GM12878 (cell line): ENCODE data around the gene CHAT. TPM values are rescaled to one million over a fixed set of nuclear protein-coding genes. Genes with fewer than 3 reads are reported as not detected.

ENCODE experiments used
- ATAC-seq: fragments of 200-7000 bp; cut with Tn5 transposase; 3 replicates; pipeline ENCODE4 v1.9.1; 2020; ENCODE audit warnings: mild to moderate bottlenecking, moderate library complexity
- BruUV-seq: library from RNA; stranded (reverse); fragments of 400-500 nt; replicated peaks from 2 replicates; lab custom pipeline; 2021; lab: Mats Ljungman, UMichigan
- CTCF ChIA-PET: fragments of 300-600 bp; sonication (Branson Sonifier 250); formaldehyde crosslinking; extraction: SDS; loops from one replicate; lab custom pipeline; 2021; ENCODE audit warnings: inconsistent platforms; lab: Yijun Ruan, JAX
- POLR2A ChIA-PET: fragments of 350-600 bp; formaldehyde crosslinking; extraction: SDS; loops from one replicate; lab custom pipeline; 2021; ENCODE audit warnings: inconsistent platforms; lab: Charles Lee
- RAD21 ChIA-PET: fragments of 300-600 bp; sonication (Branson Sonifier 250); formaldehyde crosslinking; loops from one replicate; lab custom pipeline; 2023; ENCODE audit warnings: antibody characterized with exemption; ENCODE audit not compliant: unreplicated experiment; lab: Charles Lee
- SMC1A ChIA-PET: fragments of 300-600 bp; sonication (Branson Sonifier 250); formaldehyde crosslinking; loops from one replicate; lab custom pipeline; 2023; ENCODE audit not compliant: unreplicated experiment, uncharacterized antibody; lab: Charles Lee
- DNase-seq: peaks from one replicate; pipeline ENCODE4 v3.0.0-alpha.2; 2011; ENCODE audit warnings: low read depth, low spot score
- FAIRE-seq: peaks from 3 replicates; lab custom pipeline; 2011; peaks lifted over from hg19 to GRCh38; lab: Jason Lieb, UNC
- H2AFZ ChIP-seq: 2 replicates; pipeline ENCODE4 v1.6.0; 2011; ENCODE audit warnings: low read depth, low read length, control low read depth; ENCODE audit not compliant: control insufficient read depth
- H3K27ac ChIP-seq: 2 replicates; pipeline ENCODE4 v1.5.1; 2011; ENCODE audit warnings: control low read depth; ENCODE audit not compliant: control insufficient read depth, insufficient read depth
- H3K27me3 ChIP-seq, 2 experiments: replicated peaks in 1 of 2; 2 replicates each; pipeline versions ENCODE4 v1.6.0 to v1.6.1; 2011; ENCODE audit warnings: low read length in 1 of 2; ENCODE audit not compliant: control insufficient read depth in 2 of 2, insufficient read depth in 2 of 2
- H3K36me3 ChIP-seq, 2 experiments: 2 replicates each; pipeline ENCODE4 v1.5.1; 2011; ENCODE audit warnings: low read length in 1 of 2; ENCODE audit not compliant: control insufficient read depth in 2 of 2, insufficient read depth in 2 of 2
- H3K4me1 ChIP-seq: 2 replicates; pipeline ENCODE4 v1.6.1; 2011; ENCODE audit warnings: mild to moderate bottlenecking, low read length, moderate library complexity, mixed read lengths; ENCODE audit not compliant: control insufficient read depth, insufficient read depth
- H3K4me2 ChIP-seq: 2 replicates; pipeline ENCODE4 v1.6.0; 2011; ENCODE audit warnings: control low read depth; ENCODE audit not compliant: control insufficient read depth, insufficient read depth
- H3K4me3 ChIP-seq: fragments of 200-600 bp; sonication (generic); 2 replicates; pipeline ENCODE4 v1.5.1; 2016
- H3K79me2 ChIP-seq: 2 replicates; pipeline ENCODE4 v1.6.0; 2011; ENCODE audit warnings: low read length; ENCODE audit not compliant: control insufficient read depth, insufficient read depth
- H3K9ac ChIP-seq: 2 replicates; pipeline ENCODE4 v1.8.0; 2011; ENCODE audit warnings: low read length, control low read depth, mixed read lengths; ENCODE audit not compliant: control insufficient read depth, insufficient read depth
- H3K9me3 ChIP-seq: replicated peaks from 3 replicates; pipeline ENCODE4 v1.5.1; 2011; ENCODE audit warnings: mild to moderate bottlenecking, low read length; ENCODE audit not compliant: control insufficient read depth, insufficient read depth
- H4K20me1 ChIP-seq: 2 replicates; pipeline ENCODE4 v1.6.0; 2011; ENCODE audit not compliant: control insufficient read depth, insufficient read depth
- WGBS: methylation state at CpG from one replicate; pipeline ENCODE4 v1.1.6; 2016; ENCODE audit warnings: low lambda C conversion rate; ENCODE audit not compliant: insufficient replicate concordance, insufficient coverage; ENCODE audit errors: missing lambda C conversion rate; 5-methylcytosine and 5-hydroxymethylcytosine counted together
- in situ Hi-C: fragments of 300-500 bp; cut with MboI; formaldehyde crosslinking; loops from 9 replicates; pipeline ENCODE4 v1.14.3; 2018; ENCODE audit warnings: mixed read lengths
- intact Hi-C: fragments of 100-400 bp; cut with micrococcal nuclease; formaldehyde crosslinking; loops from one replicate; pipeline ENCODE4 v1.14.2; 2022; ENCODE audit not compliant: unreplicated experiment
- polyA plus RNA-seq, 11 experiments: library from polyadenylated mRNA; depleted of rRNA in 4 of 11; unstranded in 6 of 11; stranded (reverse) in 5 of 11; fragments of >200 nt; fragmentation: Nextera tagmentation in 4 of 11; fragmentation: Illumina TruSeq in 1 of 11; extraction: Ambion mirVana in 4 of 11; extraction: Trizol in 1 of 11; gene quantifications; 1 replicate in 1 of 11; 2 replicates in 10 of 11; pipeline versions ENCODE4 v1.2.1 to v1.2.3, GENCODE V29; 2011 to 2016; ENCODE audit warnings: inconsistent platforms in 2 of 11, missing spikeins in 2 of 11, low read depth in 1 of 11
- total RNA-seq, 4 experiments: library from RNA; depleted of rRNA in 3 of 4; stranded (reverse); fragments of >200 nt in 3 of 4; fragmentation: Illumina TruSeq in 1 of 4; extraction: Trizol in 1 of 4; gene quantifications; 2 replicates each; pipeline versions ENCODE4 v1.2.1 to v1.2.3, GENCODE V29; 2013 to 2021
- TF ChIP-seq, protein P1 (sequence below): fragments of 150-350 bp; IDR thresholded peaks from 2 replicates; pipeline ENCODE4 v1.6.1; 2016; ENCODE audit warnings: low read depth, low read length

Gene CHAT
- total and polyA plus RNA-seq, 10 of the 15 experiments (the other 5 are each of a cell fraction or from before 2014, with no cell fraction given): not detected

DNA sequence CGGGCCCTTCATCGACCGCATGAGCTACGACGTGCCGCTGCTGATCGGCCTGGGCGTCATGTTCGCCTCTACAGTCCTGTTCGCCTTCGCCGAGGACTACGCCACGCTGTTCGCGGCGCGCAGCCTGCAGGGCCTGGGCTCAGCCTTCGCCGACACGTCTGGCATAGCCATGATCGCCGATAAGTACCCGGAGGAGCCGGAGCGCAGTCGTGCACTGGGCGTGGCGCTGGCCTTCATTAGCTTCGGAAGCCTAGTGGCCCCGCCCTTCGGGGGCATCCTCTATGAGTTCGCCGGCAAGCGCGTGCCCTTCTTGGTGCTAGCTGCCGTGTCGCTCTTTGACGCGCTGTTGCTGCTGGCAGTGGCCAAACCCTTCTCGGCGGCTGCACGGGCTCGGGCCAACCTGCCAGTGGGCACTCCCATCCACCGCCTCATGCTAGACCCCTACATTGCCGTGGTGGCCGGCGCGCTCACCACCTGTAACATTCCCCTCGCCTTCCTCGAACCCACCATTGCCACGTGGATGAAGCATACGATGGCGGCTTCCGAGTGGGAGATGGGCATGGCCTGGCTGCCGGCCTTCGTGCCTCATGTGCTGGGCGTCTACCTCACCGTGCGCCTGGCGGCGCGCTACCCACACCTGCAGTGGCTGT, 2.5 kb upstream of the CHAT start:
- FAIRE-seq (no peak), DNase-seq (no peak), ATAC-seq (no peak)
- BruUV-seq: no TSS peak
- H3K79me2 ChIP-seq: no peaks in the 10 kb centered on the region
- H3K4me3 ChIP-seq: no peak overlapping the region
- no peak overlapping the region for H3K9ac ChIP-seq
- H2AFZ ChIP-seq: no peak overlapping the region
- no peaks in the 10 kb centered on the region for H3K4me1 ChIP-seq
- WGBS: 84% methylated on average over 63 of the region's 63 CpGs
- no peak overlapping the region for H3K4me2 ChIP-seq
- peaks cover 19 to 30% of the 10 kb centered on the region in 2 experiments for H3K27me3 ChIP-seq
- CTCF ChIA-PET: interaction anchor here (1.0 kb wide), 1 partner anchor 69 kb away, joined by 3 read pairs; no protein-coding TSS in a partner anchor
- no peak overlapping the region for H3K27ac ChIP-seq
- H3K36me3 ChIP-seq: no peaks in the 10 kb centered on the region
- no peaks in the 10 kb centered on the region for H4K20me1 ChIP-seq
- in situ Hi-C loops (no loop called here), intact Hi-C loops (no loop called here)
- SMC1A ChIA-PET: no interaction called here
- TF ChIP-seq, protein P1, sequence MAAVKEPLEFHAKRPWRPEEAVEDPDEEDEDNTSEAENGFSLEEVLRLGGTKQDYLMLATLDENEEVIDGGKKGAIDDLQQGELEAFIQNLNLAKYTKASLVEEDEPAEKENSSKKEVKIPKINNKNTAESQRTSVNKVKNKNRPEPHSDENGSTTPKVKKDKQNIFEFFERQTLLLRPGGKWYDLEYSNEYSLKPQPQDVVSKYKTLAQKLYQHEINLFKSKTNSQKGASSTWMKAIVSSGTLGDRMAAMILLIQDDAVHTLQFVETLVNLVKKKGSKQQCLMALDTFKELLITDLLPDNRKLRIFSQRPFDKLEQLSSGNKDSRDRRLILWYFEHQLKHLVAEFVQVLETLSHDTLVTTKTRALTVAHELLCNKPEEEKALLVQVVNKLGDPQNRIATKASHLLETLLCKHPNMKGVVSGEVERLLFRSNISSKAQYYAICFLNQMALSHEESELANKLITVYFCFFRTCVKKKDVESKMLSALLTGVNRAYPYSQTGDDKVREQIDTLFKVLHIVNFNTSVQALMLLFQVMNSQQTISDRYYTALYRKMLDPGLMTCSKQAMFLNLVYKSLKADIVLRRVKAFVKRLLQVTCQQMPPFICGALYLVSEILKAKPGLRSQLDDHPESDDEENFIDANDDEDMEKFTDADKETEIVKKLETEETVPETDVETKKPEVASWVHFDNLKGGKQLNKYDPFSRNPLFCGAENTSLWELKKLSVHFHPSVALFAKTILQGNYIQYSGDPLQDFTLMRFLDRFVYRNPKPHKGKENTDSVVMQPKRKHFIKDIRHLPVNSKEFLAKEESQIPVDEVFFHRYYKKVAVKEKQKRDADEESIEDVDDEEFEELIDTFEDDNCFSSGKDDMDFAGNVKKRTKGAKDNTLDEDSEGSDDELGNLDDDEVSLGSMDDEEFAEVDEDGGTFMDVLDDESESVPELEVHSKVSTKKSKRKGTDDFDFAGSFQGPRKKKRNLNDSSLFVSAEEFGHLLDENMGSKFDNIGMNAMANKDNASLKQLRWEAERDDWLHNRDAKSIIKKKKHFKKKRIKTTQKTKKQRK: no peak
- POLR2A ChIA-PET: no interaction called here
- peaks cover 4% of the 10 kb centered on the region; the same call in 1 of the 3 replicates for H3K9me3 ChIP-seq
- RAD21 ChIA-PET: interaction anchor here (0.5 kb wide), 1 partner anchor 58 kb away, joined by 3 read pairs; no protein-coding TSS in a partner anchor
